Liver (tissue), 3 donors: ENCODE measurements around the gene SLU7.

ENCODE experiments used
- CTCF ChIP-seq: fragments of 150-350 bp; IDR thresholded peaks from 2 replicates; pipeline ENCODE4 v1.5.1; 2017; ENCODE audit warnings: improper control_type of control experiment, low read depth, low read length; ENCODE audit not compliant: missing input control
- EGR1 ChIP-seq, 2 donors: IDR thresholded peaks; 2 replicates each; pipeline ENCODE4 v1.6.1; 2016 to 2018; ENCODE audit warnings: antibody characterized with exemption in 2 of 2, low read depth in 2 of 2
- FOXA1 ChIP-seq: IDR thresholded peaks from 2 replicates; pipeline ENCODE4 v1.6.1; 2016; ENCODE audit warnings: antibody characterized with exemption
- FOXA2 ChIP-seq: IDR thresholded peaks from 2 replicates; pipeline ENCODE4 v1.6.1; 2016; ENCODE audit warnings: antibody characterized with exemption
- MAX ChIP-seq: IDR thresholded peaks from 2 replicates; pipeline ENCODE4 v1.6.1; 2016; ENCODE audit warnings: antibody characterized with exemption
- RAD21 ChIP-seq, 2 donors: IDR thresholded peaks; 2 replicates each; pipeline ENCODE4 v1.6.1; 2016; ENCODE audit warnings: antibody characterized with exemption in 2 of 2, mild to moderate bottlenecking in 2 of 2
- REST ChIP-seq: IDR thresholded peaks from 2 replicates; pipeline ENCODE4 v1.6.1; 2016; ENCODE audit warnings: antibody characterized with exemption, mild to moderate bottlenecking
- RXRA ChIP-seq, 2 donors: IDR thresholded peaks; 2 replicates each; pipeline ENCODE4 v1.6.1; 2017 to 2018; ENCODE audit warnings: antibody characterized with exemption in 2 of 2, mild to moderate bottlenecking in 1 of 2
- TAF1 ChIP-seq: conservative IDR thresholded peaks from 2 replicates; pipeline ENCODE4 v1.6.1; 2016; ENCODE audit warnings: antibody characterized with exemption, mild to moderate bottlenecking
- ZBTB33 ChIP-seq: IDR thresholded peaks from 2 replicates; pipeline ENCODE4 v1.6.1; 2016; ENCODE audit warnings: antibody characterized with exemption
- donor health status: healthy.
- donor health status: healthy.

- no peak for TF ChIP-seq CTCF
- TF ChIP-seq EGR1 (IDR thresholded peaks at IDR 0.05; ENCODE audit: low read depth in 2 of 2), result no peak
- no peak for TF ChIP-seq MAX
- TF ChIP-seq RXRA (IDR thresholded peaks at IDR 0.05), result no peak
- no peak for TF ChIP-seq FOXA2
- TF ChIP-seq ZBTB33, result no peak
- TF ChIP-seq RAD21 (IDR thresholded peaks at IDR 0.05), result no peak
- no peak for TF ChIP-seq TAF1
- TF ChIP-seq FOXA1, result no peak
- TF ChIP-seq REST, result no peak
Measured at GRCh38 chr5:160467555-160468362, 48.9 kb upstream of the SLU7 start.
